ENCODE measurements around the gene ENTHD1.

Gene ENTHD1

GRCh38 chr22:39819429-39819828 is 74.1 kb downstream of the ENTHD1 start:
- DNase-seq (ENCODE audit: extremely low read depth, insufficient read length) = no peak
- no peak for TF ChIP-seq CTCF (IDR thresholded peaks at IDR 0.05; ENCODE audit: insufficient read depth, low read length, poor library complexity, severe bottlenecking)
- Histone ChIP-seq H3K4me3 (replicated peaks; ENCODE audit: low read depth, low read length) (no peak overlapping the region), H3K36me3 (ENCODE audit: control insufficient read depth, insufficient read depth, low read length) (no peaks in the 10 kb centered on the region), H3K27me3 (replicated peaks; ENCODE audit: control insufficient read depth, insufficient read depth, low read length) (no peaks in the 10 kb centered on the region)

GRCh38 chr22:39818094-39818493 is 75.5 kb downstream of the ENTHD1 start:
- no peaks in the 10 kb centered on the region for H3K36me3 ChIP-seq (ENCODE audit: control insufficient read depth, insufficient read depth, low read length)
- DNase-seq (ENCODE audit: extremely low read depth, insufficient read length) = no peak
- no peak for TF ChIP-seq CTCF (IDR thresholded peaks at IDR 0.05; ENCODE audit: insufficient read depth, low read length, poor library complexity, severe bottlenecking)
- H3K4me3 ChIP-seq (replicated peaks; ENCODE audit: low read depth, low read length) = no peak overlapping the region
- H3K27me3 ChIP-seq (replicated peaks; ENCODE audit: control insufficient read depth, insufficient read depth, low read length) = no peaks in the 10 kb centered on the region

GRCh38 chr22:39815932-39816331 is 77.6 kb downstream of the ENTHD1 start:
- H3K4me3 ChIP-seq (replicated peaks; ENCODE audit: low read depth, low read length) = no peak overlapping the region
- no peak for TF ChIP-seq CTCF (IDR thresholded peaks at IDR 0.05; ENCODE audit: insufficient read depth, low read length, poor library complexity, severe bottlenecking)
- DNase-seq (ENCODE audit: extremely low read depth, insufficient read length) = no peak

GRCh38 chr22:39814899-39815298 is 78.7 kb downstream of the ENTHD1 start:
- Histone ChIP-seq H3K4me3 (replicated peaks; ENCODE audit: low read depth, low read length) (no peak overlapping the region), H3K36me3 (ENCODE audit: control insufficient read depth, insufficient read depth, low read length) (no peaks in the 10 kb centered on the region), H3K27me3 (replicated peaks; ENCODE audit: control insufficient read depth, insufficient read depth, low read length) (no peaks in the 10 kb centered on the region)
- DNase-seq (ENCODE audit: extremely low read depth, insufficient read length) = no peak
- TF ChIP-seq CTCF (IDR thresholded peaks at IDR 0.05; ENCODE audit: insufficient read depth, low read length, poor library complexity, severe bottlenecking) = no peak

More at GRCh38 chr22:39815932-39816331, 77.6 kb downstream of the ENTHD1 start:
- no peaks in the 10 kb centered on the region for H3K36me3 ChIP-seq (ENCODE audit: control insufficient read depth, insufficient read depth, low read length)
- no peaks in the 10 kb centered on the region for H3K27me3 ChIP-seq (replicated peaks; ENCODE audit: control insufficient read depth, insufficient read depth, low read length)

- H3K4me3 ChIP-seq (replicated peaks; ENCODE audit: low read depth, low read length) = no peak overlapping the region
- no peaks in the 10 kb centered on the region for H3K36me3 ChIP-seq (ENCODE audit: control insufficient read depth, insufficient read depth, low read length)
- no peak for TF ChIP-seq CTCF (IDR thresholded peaks at IDR 0.05; ENCODE audit: insufficient read depth, low read length, poor library complexity, severe bottlenecking)
- H3K27me3 ChIP-seq (replicated peaks; ENCODE audit: control insufficient read depth, insufficient read depth, low read length) = no peaks in the 10 kb centered on the region
- DNase-seq (ENCODE audit: extremely low read depth, insufficient read length) = no peak
These were observed 83.6 kb downstream of the ENTHD1 start for GRCh38 chr22:39809772-39810557.

All from GM06990 (cell line).